Hepatocyte (in vitro differentiated cells): Measurements from ENCODE around the gene GINS2.

Experiments
- EZH2phosphoT487 ChIP-seq: fragments of 200-600 bp; sonication (generic); IDR thresholded peaks from one replicate; pipeline ENCODE4 v1.6.1; 2018; ENCODE audit warnings: antibody characterized with exemption, mild to moderate bottlenecking, low read depth, moderate library complexity; ENCODE audit not compliant: unreplicated experiment, severe bottlenecking
- TF ChIP-seq, protein P1 (sequence below): fragments of 200-600 bp; sonication (generic); IDR thresholded peaks from 2 replicates; pipeline ENCODE4 v1.5.1; 2016; ENCODE audit warnings: antibody characterized with exemption, mild to moderate bottlenecking; ENCODE audit not compliant: poor library complexity

- TF ChIP-seq, protein P1, sequence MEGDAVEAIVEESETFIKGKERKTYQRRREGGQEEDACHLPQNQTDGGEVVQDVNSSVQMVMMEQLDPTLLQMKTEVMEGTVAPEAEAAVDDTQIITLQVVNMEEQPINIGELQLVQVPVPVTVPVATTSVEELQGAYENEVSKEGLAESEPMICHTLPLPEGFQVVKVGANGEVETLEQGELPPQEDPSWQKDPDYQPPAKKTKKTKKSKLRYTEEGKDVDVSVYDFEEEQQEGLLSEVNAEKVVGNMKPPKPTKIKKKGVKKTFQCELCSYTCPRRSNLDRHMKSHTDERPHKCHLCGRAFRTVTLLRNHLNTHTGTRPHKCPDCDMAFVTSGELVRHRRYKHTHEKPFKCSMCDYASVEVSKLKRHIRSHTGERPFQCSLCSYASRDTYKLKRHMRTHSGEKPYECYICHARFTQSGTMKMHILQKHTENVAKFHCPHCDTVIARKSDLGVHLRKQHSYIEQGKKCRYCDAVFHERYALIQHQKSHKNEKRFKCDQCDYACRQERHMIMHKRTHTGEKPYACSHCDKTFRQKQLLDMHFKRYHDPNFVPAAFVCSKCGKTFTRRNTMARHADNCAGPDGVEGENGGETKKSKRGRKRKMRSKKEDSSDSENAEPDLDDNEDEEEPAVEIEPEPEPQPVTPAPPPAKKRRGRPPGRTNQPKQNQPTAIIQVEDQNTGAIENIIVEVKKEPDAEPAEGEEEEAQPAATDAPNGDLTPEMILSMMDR = no peak
- TF ChIP-seq EZH2phosphoT487 = no peak
Measured at GRCh38 chr16:85628645-85629044, 60.1 kb downstream of the GINS2 start.
